Nephron (organoid): ENCODE measurements around the gene DNM2.
A peak's percentile ranks its signal among the peaks of the same experiment; 100 is the strongest.

Experiments used
- H3K27ac Mint-ChIP-seq, 3 experiments: 2 replicates each; pipeline ENCODE4 v1.8.0; 2020; ENCODE audit warnings: mixed read lengths in 3 of 3, mild to moderate bottlenecking in 2 of 3, moderate library complexity in 1 of 3
- H3K27me3 Mint-ChIP-seq: 2 replicates; pipeline ENCODE4 v1.8.0; 2021; ENCODE audit warnings: low read depth, mild to moderate bottlenecking, moderate library complexity, mixed read lengths
- H3K36me3 Mint-ChIP-seq: 2 replicates; pipeline ENCODE4 v1.8.0; 2020; ENCODE audit warnings: low read depth, mixed read lengths
- H3K4me1 Mint-ChIP-seq: 2 replicates; pipeline ENCODE4 v1.8.0; 2020; ENCODE audit warnings: mixed read lengths
- H3K4me3 Mint-ChIP-seq, 3 experiments: 2 replicates each; pipeline ENCODE4 v1.8.0; 2020; ENCODE audit warnings: mild to moderate bottlenecking in 3 of 3, mixed read lengths in 3 of 3, moderate library complexity in 2 of 3
- H3K9me3 Mint-ChIP-seq: 2 replicates; pipeline ENCODE4 v1.8.0; 2020; ENCODE audit warnings: mixed read lengths
- CTCF ChIP-seq, 3 experiments: fragments of 200-600 bp; sonication (generic); IDR thresholded peaks; one replicate each; pipeline ENCODE4 v1.5.0; 2021; ENCODE audit warnings: antibody characterized with exemption in 3 of 3; ENCODE audit not compliant: unreplicated experiment in 3 of 3

DNM2 gene

GRCh38 chr19:10820173-10820572 is 102.3 kb downstream of the DNM2 start:
- H3K27me3 Mint-ChIP-seq = no peaks in the 10 kb centered on the region
- H3K4me1 Mint-ChIP-seq = peaks cover 5% of the 10 kb centered on the region
- no peak overlapping the region for H3K4me3 Mint-ChIP-seq
- H3K27ac Mint-ChIP-seq = peak overlapping the region in 1 of 3 experiments; percentile 52
- H3K9me3 Mint-ChIP-seq = no peaks in the 10 kb centered on the region
- peak in 1 of 3 experiments; percentile 18 for TF ChIP-seq CTCF (IDR thresholded peaks at IDR 0.05; ENCODE audit: unreplicated experiment in 3 of 3)
- peaks cover 41% of the 10 kb centered on the region for H3K36me3 Mint-ChIP-seq

- Mint-ChIP-seq H3K4me3 (no peak overlapping the region), H3K9me3 (no peaks in the 10 kb centered on the region)
- no peak for TF ChIP-seq CTCF (IDR thresholded peaks at IDR 0.05; ENCODE audit: unreplicated experiment in 3 of 3)
Observed at GRCh38 chr19:10823690-10824089, 105.8 kb downstream of the DNM2 start.

GRCh38 chr19:10826231-10826630 is 108.4 kb downstream of the DNM2 start:
- Mint-ChIP-seq H3K9me3 (no peaks in the 10 kb centered on the region), H3K36me3 (peaks cover 32% of the 10 kb centered on the region), H3K27me3 (no peaks in the 10 kb centered on the region), H3K4me1 (no peaks in the 10 kb centered on the region), H3K27ac (no peak overlapping the region), H3K4me3 (no peak overlapping the region)
- TF ChIP-seq CTCF (IDR thresholded peaks at IDR 0.05; ENCODE audit: unreplicated experiment in 3 of 3) = no peak

More at GRCh38 chr19:10823690-10824089, 105.8 kb downstream of the DNM2 start:
- H3K27me3 Mint-ChIP-seq = no peaks in the 10 kb centered on the region
- H3K4me1 Mint-ChIP-seq = no peaks in the 10 kb centered on the region
- no peak overlapping the region for H3K27ac Mint-ChIP-seq
- peaks cover 49% of the 10 kb centered on the region for H3K36me3 Mint-ChIP-seq

- Mint-ChIP-seq H3K27me3 (no peaks in the 10 kb centered on the region), H3K4me3 (no peak overlapping the region), H3K4me1 (no peaks in the 10 kb centered on the region), H3K27ac (no peak overlapping the region), H3K36me3 (peaks cover 32% of the 10 kb centered on the region), H3K9me3 (no peaks in the 10 kb centered on the region)
- no peak for TF ChIP-seq CTCF (IDR thresholded peaks at IDR 0.05; ENCODE audit: unreplicated experiment in 3 of 3)
Observed at GRCh38 chr19:10826846-10827245, 109.0 kb downstream of the DNM2 start.

GRCh38 chr19:10828981-10829821 is 111.3 kb downstream of the DNM2 start:
- Mint-ChIP-seq H3K27ac (no peak overlapping the region), H3K27me3 (no peaks in the 10 kb centered on the region), H3K4me1 (no peaks in the 10 kb centered on the region), H3K4me3 (no peak overlapping the region), H3K36me3 (peaks cover 33% of the 10 kb centered on the region), H3K9me3 (no peaks in the 10 kb centered on the region)
- no peak for TF ChIP-seq CTCF (IDR thresholded peaks at IDR 0.05; ENCODE audit: unreplicated experiment in 3 of 3)

GRCh38 chr19:10829967-10830366 is 112.1 kb downstream of the DNM2 start:
- no peak for TF ChIP-seq CTCF (IDR thresholded peaks at IDR 0.05; ENCODE audit: unreplicated experiment in 3 of 3)
- Mint-ChIP-seq H3K9me3 (no peaks in the 10 kb centered on the region), H3K36me3 (peaks cover 25% of the 10 kb centered on the region), H3K27ac (no peak overlapping the region), H3K4me3 (no peak overlapping the region), H3K27me3 (no peaks in the 10 kb centered on the region), H3K4me1 (no peaks in the 10 kb centered on the region)
